ELR (cell line): ENCODE measurements around the gene ASB4.
"Not testable (repeated sequence)": the region's sequence is repeated elsewhere in the genome, so short reads cannot be mapped to it uniquely, and the experiment has no call there.

Experiments used
- DNase-seq: peaks from one replicate; pipeline ENCODE4 v3.0.0-alpha.2; 2015; ENCODE audit warnings: low read depth

The ASB4 gene

GRCh38 chr7:95478272-95479037, 7.3 kb upstream of the ASB4 start:
- peak; percentile 43 for DNase-seq

- DNase-seq, result no peak
Measured at GRCh38 chr7:95479992-95480624, 5.6 kb upstream of the ASB4 start.

- no peak for DNase-seq
Measured at GRCh38 chr7:95481271-95482165, 4.2 kb upstream of the ASB4 start.

- no peak for DNase-seq
Measured at GRCh38 chr7:95482424-95482823, 3.3 kb upstream of the ASB4 start.

- no peak for DNase-seq
Measured at GRCh38 chr7:95490231-95490762, 4.6 kb downstream of the ASB4 start.

- DNase-seq, result no peak
Measured at GRCh38 chr7:95491201-95491600, 5.5 kb downstream of the ASB4 start.

- DNase-seq, result peak; percentile 16
Measured at GRCh38 chr7:95491634-95492314, 6.0 kb downstream of the ASB4 start.

GRCh38 chr7:95493247-95493646, 7.5 kb downstream of the ASB4 start:
- peak; percentile 50 for DNase-seq

- DNase-seq, result no peak
Measured at GRCh38 chr7:95493844-95494243, 8.1 kb downstream of the ASB4 start.

- DNase-seq, result peak; percentile 71
Measured at GRCh38 chr7:95501261-95501832, 15.6 kb downstream of the ASB4 start.

GRCh38 chr7:95502403-95502802, 16.7 kb downstream of the ASB4 start:
- DNase-seq, result no peak

- DNase-seq, result no peak
Measured at GRCh38 chr7:95503271-95504131, 17.8 kb downstream of the ASB4 start.

GRCh38 chr7:95504132-95504588, 18.4 kb downstream of the ASB4 start:
- DNase-seq, result not testable (repeated sequence)

GRCh38 chr7:95508780-95509179, 23.0 kb downstream of the ASB4 start:
- DNase-seq, result no peak

- peak; percentile 55 for DNase-seq
Measured at GRCh38 chr7:95509199-95509598, 23.5 kb downstream of the ASB4 start.

GRCh38 chr7:95511716-95512260, 26.0 kb downstream of the ASB4 start:
- peak; percentile 73 for DNase-seq

GRCh38 chr7:95517458-95517857, 31.7 kb downstream of the ASB4 start:
- no peak for DNase-seq

GRCh38 chr7:95517870-95518269, 32.1 kb downstream of the ASB4 start:
- DNase-seq, result no peak

GRCh38 chr7:95520136-95520535, 34.4 kb downstream of the ASB4 start:
- no peak for DNase-seq

- DNase-seq, result no peak
Measured at GRCh38 chr7:95525503-95525902, 39.8 kb downstream of the ASB4 start.
